Hepatocyte (in vitro differentiated cells): Measurements from ENCODE around the gene PROK1. TPM values are rescaled to one million over a fixed set of nuclear protein-coding genes. Genes with fewer than 3 reads are reported as not detected.

Experiments used
- DNase-seq: peaks from one replicate; pipeline ENCODE4 v3.0.0-alpha.2; 2016; ENCODE audit warnings: low spot score
- H2AFZ ChIP-seq: fragments of 200-600 bp; sonication (generic); 2 replicates; pipeline ENCODE4 v1.6.0; 2016; ENCODE audit warnings: antibody characterized with exemption, mild to moderate bottlenecking
- H3K27ac ChIP-seq: fragments of 200-600 bp; sonication (generic); 2 replicates; pipeline ENCODE4 v1.5.1; 2016; ENCODE audit warnings: mild to moderate bottlenecking
- H3K27me3 ChIP-seq: fragments of 200-600 bp; sonication (generic); 2 replicates; pipeline ENCODE4 v1.6.1; 2016
- H3K36me3 ChIP-seq: fragments of 200-600 bp; sonication (generic); replicated peaks from 2 replicates; pipeline ENCODE4 v1.5.1; 2016; ENCODE audit warnings: low read depth; ENCODE audit not compliant: insufficient read depth
- H3K4me1 ChIP-seq: fragments of 200-600 bp; sonication (generic); 2 replicates; pipeline ENCODE4 v1.5.1; 2016; ENCODE audit warnings: mild to moderate bottlenecking, moderate library complexity; ENCODE audit not compliant: insufficient read depth
- H3K4me2 ChIP-seq: fragments of 200-600 bp; sonication (generic); 2 replicates; pipeline ENCODE4 v1.6.0; 2016
- H3K4me3 ChIP-seq: fragments of 200-600 bp; sonication (generic); 2 replicates; pipeline ENCODE4 v1.5.1; 2016; ENCODE audit warnings: mild to moderate bottlenecking
- H3K79me2 ChIP-seq: fragments of 200-600 bp; sonication (generic); 2 replicates; pipeline ENCODE4 v1.6.0; 2017; ENCODE audit warnings: mild to moderate bottlenecking
- H3K9me2 ChIP-seq: fragments of 200-600 bp; sonication (generic); replicated peaks from 2 replicates; pipeline ENCODE4 v1.6.0; 2017; ENCODE audit warnings: mild to moderate bottlenecking; ENCODE audit not compliant: insufficient read depth
- H3K9me3 ChIP-seq: fragments of 200-600 bp; sonication (generic); 2 replicates; pipeline ENCODE4 v1.5.1; 2016; ENCODE audit warnings: low read depth, mild to moderate bottlenecking
- H4K20me1 ChIP-seq: fragments of 200-600 bp; sonication (generic); 2 replicates; pipeline ENCODE4 v1.6.0; 2016; ENCODE audit warnings: mild to moderate bottlenecking; ENCODE audit not compliant: insufficient read depth, poor library complexity, severe bottlenecking
- CTCF ChIP-seq: fragments of 200-600 bp; sonication (generic); IDR thresholded peaks from 2 replicates; pipeline ENCODE4 v1.5.1; 2016; ENCODE audit warnings: antibody characterized with exemption, mild to moderate bottlenecking; ENCODE audit not compliant: poor library complexity
- EZH2 ChIP-seq: fragments of 200-600 bp; sonication (generic); IDR thresholded peaks from 2 replicates; pipeline ENCODE4 v1.6.1; 2016; ENCODE audit warnings: antibody characterized with exemption, mild to moderate bottlenecking, borderline replicate concordance
- EZH2phosphoT487 ChIP-seq: fragments of 200-600 bp; sonication (generic); IDR thresholded peaks from one replicate; pipeline ENCODE4 v1.6.1; 2018; ENCODE audit warnings: antibody characterized with exemption, mild to moderate bottlenecking, low read depth, moderate library complexity; ENCODE audit not compliant: unreplicated experiment, severe bottlenecking
- WGBS: methylation state at CpG from one replicate; pipeline ENCODE4 v1.1.6; 2016; ENCODE audit warnings: low lambda C conversion rate; ENCODE audit errors: missing lambda C conversion rate; 5-methylcytosine and 5-hydroxymethylcytosine counted together
- polyA plus RNA-seq: library from polyadenylated mRNA; unstranded; fragments of >200 nt; fragmentation: Nextera tagmentation; extraction: Ambion mirVana; gene quantifications from 2 replicates; pipeline ENCODE4 v1.2.1, GENCODE V29; 2016
- total RNA-seq: library from RNA; depleted of rRNA; stranded (reverse); fragments of >200 nt; gene quantifications from 2 replicates; pipeline ENCODE4 v1.2.3, GENCODE V29; 2014

PROK1 gene
- total and polyA plus RNA-seq, 2 experiments from 2014 or later: 8.8 to 9.4 TPM

DNA sequence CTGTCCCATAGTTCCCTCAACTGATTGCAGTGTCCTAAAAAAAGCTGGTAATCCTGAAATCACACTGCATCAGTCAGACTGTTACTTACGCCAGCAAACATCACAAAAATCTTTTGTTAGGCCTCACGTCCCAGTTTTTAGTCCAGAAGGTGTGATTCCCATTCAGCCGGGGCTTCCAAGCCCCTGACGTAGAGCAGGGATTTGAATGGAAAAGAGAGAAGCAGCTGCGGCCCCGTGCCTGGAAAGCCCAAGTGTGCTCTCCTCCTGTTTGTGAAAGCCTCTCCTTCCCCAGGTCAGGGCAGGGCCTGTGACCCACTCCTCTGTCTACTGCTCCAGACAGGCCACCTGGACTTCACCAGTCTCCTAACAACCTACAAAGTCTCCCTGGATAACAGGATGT is 47.3 kb downstream of the PROK1 start:
- Histone ChIP-seq H3K9me3 (no peaks in the 10 kb centered on the region), H3K27ac (no peak overlapping the region), H3K4me2 (no peak overlapping the region), H3K4me1 (no peaks in the 10 kb centered on the region), H4K20me1 (no peaks in the 10 kb centered on the region), H3K36me3 (no peaks in the 10 kb centered on the region), H3K4me3 (no peak overlapping the region), H3K79me2 (no peaks in the 10 kb centered on the region), H2AFZ (no peak overlapping the region), H3K9me2 (no peaks in the 10 kb centered on the region), H3K27me3 (no peaks in the 10 kb centered on the region)
- WGBS: 77% methylated on average over 6 of the region's 6 CpGs
- DNase-seq: no peak
- TF ChIP-seq CTCF (no peak), EZH2 (no peak), EZH2phosphoT487 (no peak)

DNA sequence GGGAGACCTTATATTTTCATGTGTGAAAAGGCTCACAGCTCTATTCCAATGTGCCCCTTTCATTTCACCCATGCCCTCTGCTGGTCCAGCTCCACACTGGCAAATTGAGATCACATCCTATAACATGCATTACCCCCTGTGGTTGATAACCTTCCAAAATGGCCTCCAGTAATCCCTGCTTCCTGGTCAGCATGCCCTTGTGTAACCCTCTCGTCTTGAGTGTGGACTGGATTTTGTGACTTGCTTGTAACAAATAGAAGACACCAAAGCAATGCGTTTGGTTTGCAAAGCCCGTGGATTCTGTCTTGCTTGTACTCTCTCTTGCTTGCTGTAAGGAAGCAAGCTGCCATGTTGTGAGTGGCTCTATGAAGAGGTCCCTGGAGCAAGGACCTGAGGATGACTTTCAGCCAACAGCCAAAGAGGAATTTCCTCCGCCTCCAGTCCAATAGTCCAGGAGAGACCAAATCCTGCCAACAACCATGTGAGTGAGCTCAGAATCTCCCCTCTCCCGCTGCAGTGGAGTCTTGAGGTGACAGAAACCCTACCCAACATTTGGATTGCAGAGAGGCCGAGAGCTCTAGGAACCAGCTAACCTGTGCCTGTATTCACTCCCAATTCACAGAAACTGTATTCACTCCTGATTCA is 50.7 kb downstream of the PROK1 start:
- Histone ChIP-seq H3K36me3 (no peaks in the 10 kb centered on the region), H3K4me3 (no peak overlapping the region), H2AFZ (no peak overlapping the region), H3K27me3 (no peaks in the 10 kb centered on the region), H4K20me1 (no peaks in the 10 kb centered on the region), H3K79me2 (no peaks in the 10 kb centered on the region), H3K4me1 (no peaks in the 10 kb centered on the region), H3K9me3 (no peaks in the 10 kb centered on the region), H3K27ac (no peak overlapping the region), H3K4me2 (no peak overlapping the region), H3K9me2 (no peaks in the 10 kb centered on the region)
- 84% methylated on average over 6 of the region's 6 CpGs for WGBS
- TF ChIP-seq EZH2phosphoT487: no peak
- no peak for TF ChIP-seq CTCF
- TF ChIP-seq EZH2: no peak
- no peak for DNase-seq

DNA sequence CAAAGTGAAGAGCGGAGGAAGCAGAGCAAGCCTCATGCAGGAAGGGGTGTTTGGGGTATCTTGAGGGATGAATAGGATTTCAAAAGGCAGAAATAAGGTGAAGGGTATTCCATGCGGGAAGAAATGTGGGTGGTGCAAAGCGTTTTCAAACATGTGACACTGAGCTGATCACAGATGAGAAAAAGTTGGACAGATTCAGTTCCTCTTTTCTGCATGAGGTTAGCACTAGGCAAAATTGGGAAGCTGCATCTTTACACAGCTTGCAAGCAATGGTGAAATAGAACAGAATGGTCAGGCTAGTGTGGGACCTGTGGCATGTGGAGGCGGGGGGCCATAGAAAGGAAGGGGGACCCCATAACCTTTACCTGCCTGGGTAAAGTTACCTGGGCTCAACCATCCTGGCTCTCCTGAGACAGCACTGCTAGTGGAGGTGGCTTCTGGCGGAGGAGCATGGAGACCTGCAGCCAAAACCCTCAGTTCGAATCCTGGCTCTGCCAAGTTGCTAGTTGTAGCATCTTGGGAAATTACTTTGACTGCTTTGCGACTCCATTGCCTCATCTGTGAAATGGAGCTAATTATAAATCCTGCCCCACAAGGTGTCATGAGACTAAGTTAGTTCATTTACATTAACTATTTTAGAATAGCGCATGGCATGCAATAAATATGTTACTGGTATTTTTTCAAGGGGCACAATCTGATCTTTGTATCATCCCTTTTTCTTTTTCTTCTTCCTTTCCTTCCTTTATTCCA is 51.6 kb downstream of the PROK1 start:
- H3K4me3 ChIP-seq: no peak overlapping the region

More for the DNA sequence above, 51.6 kb downstream of the PROK1 start:
- no peaks in the 10 kb centered on the region for H3K4me1 ChIP-seq
- no peaks in the 10 kb centered on the region for H3K9me3 ChIP-seq
- H3K27ac ChIP-seq: no peak overlapping the region
- H3K36me3 ChIP-seq: no peaks in the 10 kb centered on the region
- DNase-seq: no peak
- H3K9me2 ChIP-seq: no peaks in the 10 kb centered on the region
- H3K27me3 ChIP-seq: no peaks in the 10 kb centered on the region
- H3K79me2 ChIP-seq: no peaks in the 10 kb centered on the region
- H3K4me2 ChIP-seq: no peak overlapping the region
- TF ChIP-seq EZH2 (no peak), CTCF (no peak), EZH2phosphoT487 (no peak)
- WGBS: 90% methylated on average over 8 of the region's 8 CpGs
- no peak overlapping the region for H2AFZ ChIP-seq
- no peaks in the 10 kb centered on the region for H4K20me1 ChIP-seq
